Measurements from ENCODE around the gene PXMP2. TPM values are rescaled to one million over a fixed set of nuclear protein-coding genes. Genes with fewer than 3 reads are reported as not detected.
"Not testable (repeated sequence)": the region's sequence is repeated elsewhere in the genome, so short reads cannot be mapped to it uniquely, and the experiment has no call there.

PXMP2 gene
- total RNA-seq, 1 donor from 2014 or later: 36.6 TPM

- DNase-seq (ENCODE audit: low spot score): not testable (repeated sequence)
Observed at GRCh38 chr12:132692030-132692429, 4.6 kb downstream of the PXMP2 start.

GRCh38 chr12:132694888-132695287 lies 7.5 kb downstream of the PXMP2 start:
- DNase-seq (ENCODE audit: low spot score): not testable (repeated sequence)

- DNase-seq (ENCODE audit: low spot score): no peak
Observed at GRCh38 chr12:132695431-132695830, 8.0 kb downstream of the PXMP2 start.

GRCh38 chr12:132698341-132698740 lies 11.0 kb downstream of the PXMP2 start:
- DNase-seq (ENCODE audit: low spot score): no peak

- DNase-seq (ENCODE audit: low spot score): no peak
Observed at GRCh38 chr12:132700212-132700822, 12.9 kb downstream of the PXMP2 start.

GRCh38 chr12:132702640-132703039 lies 15.3 kb downstream of the PXMP2 start:
- DNase-seq (ENCODE audit: low spot score): no peak

- no peak for DNase-seq (ENCODE audit: low spot score)
Observed at GRCh38 chr12:132703641-132704040, 16.3 kb downstream of the PXMP2 start.

GRCh38 chr12:132707241-132707640 lies 19.9 kb downstream of the PXMP2 start:
- DNase-seq (ENCODE audit: low spot score): no peak

GRCh38 chr12:132708150-132708549 lies 20.8 kb downstream of the PXMP2 start:
- no peak for DNase-seq (ENCODE audit: low spot score)

GRCh38 chr12:132710043-132710404 lies 22.6 kb downstream of the PXMP2 start:
- no peak for DNase-seq (ENCODE audit: low spot score)

- peak; percentile 84 for DNase-seq (ENCODE audit: low spot score)
Observed at GRCh38 chr12:132710405-132711079, 23.2 kb downstream of the PXMP2 start, which contains the start of gene PGAM5. Gene PGAM5, plus strand, starts transcription at chr12:132710842. Its CDS starts 35 bp downstream, at chr12:132710877.

GRCh38 chr12:132711080-132711843 lies 23.9 kb downstream of the PXMP2 start:
- DNase-seq (ENCODE audit: low spot score): no peak

- DNase-seq (ENCODE audit: low spot score): no peak
Observed at GRCh38 chr12:132713123-132713522, 25.7 kb downstream of the PXMP2 start.

GRCh38 chr12:132715874-132716273 lies 28.5 kb downstream of the PXMP2 start:
- DNase-seq (ENCODE audit: low spot score): no peak

- DNase-seq (ENCODE audit: low spot score): no peak
Observed at GRCh38 chr12:132716356-132716755, 29.0 kb downstream of the PXMP2 start.

- no peak for DNase-seq (ENCODE audit: low spot score)
Observed at GRCh38 chr12:132717011-132717410, 29.6 kb downstream of the PXMP2 start.

GRCh38 chr12:132717531-132718387 lies 30.4 kb downstream of the PXMP2 start:
- no peak for DNase-seq (ENCODE audit: low spot score)

GRCh38 chr12:132718644-132719043 lies 31.3 kb downstream of the PXMP2 start:
- no peak for DNase-seq (ENCODE audit: low spot score)

- DNase-seq (ENCODE audit: low spot score): no peak
Observed at GRCh38 chr12:132719141-132719953, 32.0 kb downstream of the PXMP2 start.

- no peak for DNase-seq (ENCODE audit: low spot score)
Observed at GRCh38 chr12:132719954-132720324, 32.6 kb downstream of the PXMP2 start.

Measured in umbilical cord (tissue), 2 donors.